IMR-90 (cell line): ENCODE measurements around the gene HSFX2. TPM values are rescaled to one million over a fixed set of nuclear protein-coding genes. Genes with fewer than 3 reads are reported as not detected.
A peak's percentile ranks its signal among the peaks of the same experiment; 100 is the strongest.
"Not testable (repeated sequence)": the region's sequence is repeated elsewhere in the genome, so short reads cannot be mapped to it uniquely, and the experiment has no call there.

ENCODE experiments used
- ATAC-seq: fragments of 200-7000 bp; cut with Tn5 transposase; 2 replicates; pipeline ENCODE4 v1.9.1; 2020; ENCODE audit warnings: low read depth, mild to moderate bottlenecking, moderate library complexity
- BruUV-seq: library from RNA; stranded (reverse); fragments of 400-500 nt; replicated peaks from 2 replicates; lab custom pipeline; 2021; lab: Mats Ljungman, UMichigan
- CTCF ChIA-PET: fragments of 300-600 bp; formaldehyde crosslinking; extraction: SDS; loops from one replicate; lab custom pipeline; 2021; ENCODE audit warnings: antibody characterized with exemption; lab: Yijun Ruan, JAX
- POLR2A ChIA-PET: fragments of 300-600 bp; sonication (Branson Sonifier 250); formaldehyde crosslinking; loops from one replicate; lab custom pipeline; 2022; ENCODE audit warnings: antibody characterized with exemption; ENCODE audit not compliant: unreplicated experiment; lab: Charles Lee
- DNase-seq: peaks from one replicate; pipeline ENCODE4 v3.0.0; 2013
- H2AFZ ChIP-seq: replicated peaks from 2 replicates; pipeline ENCODE3; 2013; ENCODE audit warnings: low read length, mild to moderate bottlenecking; ENCODE audit not compliant: poor library complexity
- H2AK5ac ChIP-seq: 2 replicates; pipeline ENCODE4 v1.6.1; 2013; ENCODE audit warnings: low read depth, low read length, inconsistent platforms
- H2AK9ac ChIP-seq: replicated peaks from 2 replicates; pipeline ENCODE3; 2013; ENCODE audit warnings: mild to moderate bottlenecking, low read depth, low read length, moderate library complexity; ENCODE audit not compliant: poor library complexity
- H2BK120ac ChIP-seq: 2 replicates; pipeline ENCODE4 v1.6.1; 2013; ENCODE audit warnings: low read depth, low read length, inconsistent platforms
- H2BK15ac ChIP-seq: 3 replicates; pipeline ENCODE4 v1.6.1; 2013; ENCODE audit warnings: low read depth, low read length, inconsistent platforms
- H2BK20ac ChIP-seq: 2 replicates; pipeline ENCODE4 v1.6.1; 2013; ENCODE audit warnings: low read depth, mild to moderate bottlenecking, inconsistent platforms, low read length, moderate library complexity
- H2BK5ac ChIP-seq: 2 replicates; pipeline ENCODE4 v1.6.1; 2013; ENCODE audit warnings: mild to moderate bottlenecking, low read depth, low read length, inconsistent platforms; ENCODE audit not compliant: poor library complexity, severe bottlenecking
- H3K14ac ChIP-seq: replicated peaks from 2 replicates; pipeline ENCODE4 v1.6.1; 2013; ENCODE audit warnings: low read depth, low read length, inconsistent platforms
- H3K18ac ChIP-seq: 2 replicates; pipeline ENCODE4 v1.6.1; 2013; ENCODE audit warnings: low read depth, low read length, control low read depth
- H3K23ac ChIP-seq: 2 replicates; pipeline ENCODE4 v1.6.1; 2013; ENCODE audit warnings: low read depth, low read length, inconsistent platforms
- H3K27ac ChIP-seq: 2 replicates; pipeline ENCODE4 v1.5.1; 2013; ENCODE audit warnings: mild to moderate bottlenecking, control low read depth, low read length; ENCODE audit not compliant: insufficient read depth
- H3K27me3 ChIP-seq: 2 replicates; pipeline ENCODE4 v1.6.1; 2013; ENCODE audit warnings: low read length; ENCODE audit not compliant: control insufficient read depth, insufficient read depth
- H3K36me3 ChIP-seq: 2 replicates; pipeline ENCODE4 v1.6.1; 2013; ENCODE audit warnings: low read length, mixed read lengths; ENCODE audit not compliant: control insufficient read depth, insufficient read depth
- H3K4ac ChIP-seq: 2 replicates; pipeline ENCODE4 v1.6.1; 2013; ENCODE audit warnings: low read depth, low read length, inconsistent platforms
- H3K4me1 ChIP-seq: 2 replicates; pipeline ENCODE4 v1.6.1; 2013; ENCODE audit warnings: low read length, mixed read lengths; ENCODE audit not compliant: control insufficient read depth, insufficient read depth
- H3K4me2 ChIP-seq: 2 replicates; pipeline ENCODE4 v1.6.1; 2013; ENCODE audit warnings: low read depth, mild to moderate bottlenecking, control low read depth, low read length, moderate library complexity
- H3K4me3 ChIP-seq: 2 replicates; pipeline ENCODE4 v1.5.1; 2013; ENCODE audit warnings: low read depth, mild to moderate bottlenecking, control low read depth, low read length, moderate library complexity; ENCODE audit not compliant: insufficient read depth
- H3K56ac ChIP-seq: 2 replicates; pipeline ENCODE4 v1.6.1; 2013; ENCODE audit warnings: low read length, inconsistent platforms; ENCODE audit not compliant: insufficient read depth; ENCODE audit errors: extremely low read depth
- H3K79me1 ChIP-seq, 2 experiments: 2 replicates each; pipeline ENCODE4 v1.6.1; 2013; ENCODE audit warnings: low read length in 2 of 2, inconsistent platforms in 1 of 2, low read depth in 1 of 2
- H3K9ac ChIP-seq: 2 replicates; pipeline ENCODE4 v1.6.1; 2013; ENCODE audit warnings: low read depth, low read length, control low read depth
- H3K9me1 ChIP-seq: 2 replicates; pipeline ENCODE4 v1.6.1; 2013; ENCODE audit warnings: low read length, inconsistent platforms; ENCODE audit not compliant: insufficient read depth
- H3K9me3 ChIP-seq: 2 replicates; pipeline ENCODE4 v1.6.1; 2013; ENCODE audit warnings: low read length; ENCODE audit not compliant: control insufficient read depth, insufficient read depth
- H4K20me1 ChIP-seq: 2 replicates; pipeline ENCODE4 v1.6.1; 2013; ENCODE audit warnings: low read length, inconsistent platforms; ENCODE audit not compliant: insufficient read depth
- H4K5ac ChIP-seq: 2 replicates; pipeline ENCODE4 v1.6.1; 2013; ENCODE audit warnings: mild to moderate bottlenecking, low read depth, low read length, control low read depth
- H4K8ac ChIP-seq, 2 experiments: 2 replicates each; pipeline ENCODE4 v1.6.1; 2013; ENCODE audit warnings: low read depth in 2 of 2, low read length in 2 of 2, control low read depth in 1 of 2, inconsistent platforms in 1 of 2
- H4K91ac ChIP-seq: 2 replicates; pipeline ENCODE4 v1.6.1; 2013; ENCODE audit warnings: low read depth, low read length, inconsistent platforms; ENCODE audit not compliant: insufficient read depth
- WGBS, 2 experiments: methylation state at CpG; one replicate each; pipeline versions ENCODE4 v1.1.5 to v1.1.7; 2013; ENCODE audit warnings: missing lambda C conversion rate in 2 of 2; ENCODE audit not compliant: insufficient read length in 1 of 2; ENCODE audit errors: extremely low coverage in 2 of 2; 5-methylcytosine and 5-hydroxymethylcytosine counted together
- dilution Hi-C: fragments of 300-500 bp; cut with HindIII; formaldehyde crosslinking; loops from one replicate; pipeline ENCODE4 v1.14.3; 2018; ENCODE audit warnings: low sequenced_read_pairs; ENCODE audit not compliant: unreplicated experiment
- in situ Hi-C: fragments of 300-500 bp; cut with MboI; formaldehyde crosslinking; loops from 3 replicates; pipeline ENCODE4 v1.14.3; 2019; ENCODE audit warnings: low sequenced_read_pairs, inconsistent platforms, mixed read lengths
- intact Hi-C: fragments of 100-400 bp; cut with micrococcal nuclease; formaldehyde crosslinking; loops from 2 replicates; pipeline ENCODE4 v1.10.0; 2022
- polyA plus RNA-seq, 3 experiments: library from polyadenylated mRNA; depleted of rRNA; stranded (reverse); fragments of >200 nt; gene quantifications; 2 replicates each; pipeline ENCODE4 v1.2.3, GENCODE V29; 2012; ENCODE audit warnings: low replicate concordance in 1 of 3
- total RNA-seq: library from RNA; depleted of rRNA; stranded (reverse); fragments of >200 nt; gene quantifications from 2 replicates; pipeline ENCODE4 v1.2.3, GENCODE V29; 2012

The HSFX2 gene
- total and polyA plus RNA-seq, 2 of the 4 experiments (the other 2 are of a cell fraction), result 0.36 TPM; not detected in 1

- H2AK5ac ChIP-seq, H3K4me3 ChIP-seq, dilution Hi-C loops, H2BK120ac ChIP-seq, H2BK5ac ChIP-seq, H3K27me3 ChIP-seq, H3K23ac ChIP-seq, intact Hi-C loops, H3K14ac ChIP-seq, H3K18ac ChIP-seq, H2AFZ ChIP-seq, H4K91ac ChIP-seq, BruUV-seq, H4K8ac ChIP-seq, CTCF ChIA-PET, H3K9me3 ChIP-seq, H3K79me1 ChIP-seq, H2BK20ac ChIP-seq, H3K9me1 ChIP-seq, ATAC-seq, H2BK15ac ChIP-seq, H4K20me1 ChIP-seq, H3K56ac ChIP-seq, H3K4me1 ChIP-seq, in situ Hi-C loops, H4K5ac ChIP-seq, H2AK9ac ChIP-seq, H3K36me3 ChIP-seq, H3K4ac ChIP-seq, H3K4me2 ChIP-seq, POLR2A ChIA-PET, H3K27ac ChIP-seq, H3K9ac ChIP-seq: not testable (repeated sequence)
- DNase-seq, result peak; percentile 17
- 60% methylated on average over 3 of the region's 7 CpGs; no CpG with 5 or more reads in 1 of the 2 experiments for WGBS, 2 experiments
Measured at GRCh38 chrX:149605248-149605885, 10.3 kb upstream of the HSFX2 start.

- H3K4me1 ChIP-seq, ATAC-seq, H4K91ac ChIP-seq, H3K4me3 ChIP-seq, H2AFZ ChIP-seq, H2BK15ac ChIP-seq, H3K18ac ChIP-seq, H2AK9ac ChIP-seq, H2BK5ac ChIP-seq, H4K8ac ChIP-seq, H3K14ac ChIP-seq, H3K4ac ChIP-seq, H3K27ac ChIP-seq, H3K27me3 ChIP-seq, BruUV-seq, dilution Hi-C loops, H3K9ac ChIP-seq, H3K36me3 ChIP-seq, H2BK20ac ChIP-seq, H3K4me2 ChIP-seq, H3K79me1 ChIP-seq, H3K23ac ChIP-seq, DNase-seq, H4K20me1 ChIP-seq, H3K9me3 ChIP-seq, POLR2A ChIA-PET, CTCF ChIA-PET, H3K9me1 ChIP-seq, H2AK5ac ChIP-seq, in situ Hi-C loops, H3K56ac ChIP-seq, intact Hi-C loops, H2BK120ac ChIP-seq, H4K5ac ChIP-seq: not testable (repeated sequence)
- no CpG with 5 or more reads among the region's 11 CpGs for WGBS, 2 experiments
Measured at GRCh38 chrX:149598603-149599002, 3.5 kb upstream of the HSFX2 start.
